Placental epithelial cell (primary cell): Measurements from ENCODE around the gene TIMELESS. TPM values are rescaled to one million over a fixed set of nuclear protein-coding genes. Genes with fewer than 3 reads are reported as not detected.

ENCODE experiments used
- total RNA-seq: library from RNA; depleted of rRNA; stranded (reverse); fragments of >200 nt; gene quantifications from 2 replicates; pipeline ENCODE4 v1.2.3, GENCODE V29; 2012

TIMELESS gene
- 5.9 and 10.2 TPM in 2 replicates for total RNA-seq

GRCh38 chr12:56448860-56449621 is at the start of gene TIMELESS:
Gene TIMELESS, minus strand, starts transcription at chr12:56449426. Its CDS starts 15,256 bp downstream, at chr12:56434170.

GRCh38 chr12:56488041-56488955 is 39.1 kb upstream of the TIMELESS start, which contains the start of gene GLS2:
Gene GLS2, minus strand, starts transcription at chr12:56488161. Its CDS starts 43 bp downstream, at chr12:56488118.

GRCh38 chr12:56468216-56469006 is 19.2 kb upstream of the TIMELESS start, which contains the start of gene SPRYD4:
Gene SPRYD4, plus strand, starts transcription at chr12:56468578. Its CDS starts 14 bp downstream, at chr12:56468592.

GRCh38 chr12:56454557-56454956 is 5.3 kb upstream of the TIMELESS start, which contains the start of gene MIP:
Gene MIP, minus strand, starts transcription at chr12:56454657. Its CDS starts 44 bp downstream, at chr12:56454613.

Other genes starting within 250 kb of the TIMELESS start
- gene RNF41, start 227.5 kb downstream of the TIMELESS start, total RNA-seq: 67.9 and 98.9 TPM in 2 replicates
- gene NABP2, start 225.1 kb downstream of the TIMELESS start, total RNA-seq: 14.5 and 31.6 TPM in 2 replicates
- gene SLC39A5, start 219.4 kb downstream of the TIMELESS start, total RNA-seq: 0.39 TPM in 1 of 2 replicates, not detected in the other
- gene ANKRD52, start 191.0 kb downstream of the TIMELESS start, total RNA-seq: 26.7 and 53.0 TPM in 2 replicates
- gene COQ10A, start 182.5 kb downstream of the TIMELESS start, total RNA-seq: 19.1 and 20.4 TPM in 2 replicates
- 101 and 133 TPM in 2 replicates for gene CS, start 149.1 kb downstream of the TIMELESS start, total RNA-seq
- 80.1 and 106 TPM in 2 replicates for gene CNPY2, start 133.4 kb downstream of the TIMELESS start, total RNA-seq
- 25.2 and 42.8 TPM in 2 replicates for gene PAN2, start 115.4 kb downstream of the TIMELESS start, total RNA-seq
- gene IL23A, start 110.5 kb downstream of the TIMELESS start, total RNA-seq: 0.22 TPM in 1 of 2 replicates, not detected in the other
- gene STAT2, start 89.3 kb downstream of the TIMELESS start, total RNA-seq: 155 and 167 TPM in 2 replicates
- not detected in 2 replicates for gene APOF, start 86.6 kb downstream of the TIMELESS start, total RNA-seq
- not detected in 2 replicates for gene MIP, start 5.2 kb upstream of the TIMELESS start, total RNA-seq
- gene SPRYD4, start 19.2 kb upstream of the TIMELESS start, total RNA-seq: 1.8 and 2.4 TPM in 2 replicates
- gene GLS2, start 38.7 kb upstream of the TIMELESS start, total RNA-seq: under 0.01 TPM in 1 of 2 replicates, not detected in the other
- 20.4 and 34.3 TPM in 2 replicates for gene RBMS2, start 72.4 kb upstream of the TIMELESS start, total RNA-seq
- gene BAZ2A, start 180.9 kb upstream of the TIMELESS start, total RNA-seq: 48.0 and 58.9 TPM in 2 replicates
- 303 and 479 TPM in 2 replicates for gene ATP5F1B, start 196.6 kb upstream of the TIMELESS start, total RNA-seq
- 58.5 and 72.6 TPM in 2 replicates for gene PTGES3, start 238.9 kb upstream of the TIMELESS start, total RNA-seq